Measurements from ENCODE around the gene CACNB2.
"Not testable (repeated sequence)": the region's sequence is repeated elsewhere in the genome, so short reads cannot be mapped to it uniquely, and the experiment has no call there.

CACNB2 gene

DNA sequence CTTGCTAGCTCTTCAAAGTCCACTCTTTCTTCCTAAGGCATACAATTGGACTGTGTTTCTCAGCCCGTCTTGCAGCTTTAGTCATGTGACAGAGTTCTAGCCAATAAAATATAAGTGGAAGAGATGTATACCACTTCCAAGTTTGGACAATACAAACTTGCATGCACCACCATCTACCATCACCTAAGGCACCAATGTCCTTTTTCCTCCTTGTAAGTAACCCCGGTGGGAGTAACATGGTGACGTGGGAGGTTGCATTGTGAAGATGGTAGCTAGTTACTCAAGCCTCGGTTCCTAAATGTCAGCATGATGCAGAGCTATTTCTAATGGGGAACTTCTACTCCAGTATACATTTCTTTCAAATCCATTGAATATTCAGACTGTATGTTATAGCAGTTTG, 5.3 kb upstream of the CACNB2 start:
- H3K27ac Mint-ChIP-seq: no peak overlapping the region
- H3K9me3 Mint-ChIP-seq (ENCODE audit: low read depth): no peaks in the 10 kb centered on the region
- no peak overlapping the region for H3K4me3 Mint-ChIP-seq
- peaks cover 9% of the 10 kb centered on the region for H3K27me3 Mint-ChIP-seq
- no peaks in the 10 kb centered on the region for H3K36me3 Mint-ChIP-seq
- H3K4me1 Mint-ChIP-seq (ENCODE audit: low read depth): peaks cover 3% of the 10 kb centered on the region

DNA sequence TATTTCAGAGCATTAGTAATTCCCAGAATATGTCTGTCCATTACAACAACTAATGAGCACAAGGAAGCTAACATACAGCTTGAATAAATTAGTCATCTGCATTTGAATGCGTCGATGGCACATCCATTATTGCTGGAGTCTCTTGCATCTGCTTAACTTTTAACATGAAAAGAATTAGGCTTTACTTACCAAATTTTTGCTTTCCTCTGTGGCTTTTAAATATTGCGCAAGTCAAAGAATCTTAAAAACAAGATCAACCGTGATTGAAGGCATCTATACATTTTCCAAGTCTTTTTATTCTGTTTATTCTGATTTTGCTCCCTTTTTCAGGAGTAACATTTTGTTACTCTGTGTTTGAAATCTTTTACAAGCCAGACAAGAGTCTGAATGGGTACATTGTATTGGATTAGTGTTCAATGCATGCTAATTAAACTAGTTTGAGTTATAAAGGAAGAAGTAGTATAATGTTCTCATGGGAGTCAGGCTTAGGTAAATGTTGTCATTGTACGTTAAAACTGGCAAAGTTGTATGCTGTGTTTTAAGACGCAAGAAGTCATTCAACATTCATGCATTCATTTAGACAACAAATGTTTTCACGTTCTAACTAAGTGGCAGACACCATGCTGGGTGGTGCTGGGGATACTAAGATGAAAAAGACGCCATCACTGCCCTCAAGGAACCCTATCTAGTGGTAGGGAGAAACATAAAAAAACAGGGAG, 4.0 kb upstream of the CACNB2 start:
- no peaks in the 10 kb centered on the region for H3K36me3 Mint-ChIP-seq
- H3K27me3 Mint-ChIP-seq: peaks cover 9% of the 10 kb centered on the region
- no peak overlapping the region for H3K4me3 Mint-ChIP-seq
- no peaks in the 10 kb centered on the region for H3K9me3 Mint-ChIP-seq (ENCODE audit: low read depth)
- peaks cover 3% of the 10 kb centered on the region for H3K4me1 Mint-ChIP-seq (ENCODE audit: low read depth)
- no peak overlapping the region for H3K27ac Mint-ChIP-seq

DNA sequence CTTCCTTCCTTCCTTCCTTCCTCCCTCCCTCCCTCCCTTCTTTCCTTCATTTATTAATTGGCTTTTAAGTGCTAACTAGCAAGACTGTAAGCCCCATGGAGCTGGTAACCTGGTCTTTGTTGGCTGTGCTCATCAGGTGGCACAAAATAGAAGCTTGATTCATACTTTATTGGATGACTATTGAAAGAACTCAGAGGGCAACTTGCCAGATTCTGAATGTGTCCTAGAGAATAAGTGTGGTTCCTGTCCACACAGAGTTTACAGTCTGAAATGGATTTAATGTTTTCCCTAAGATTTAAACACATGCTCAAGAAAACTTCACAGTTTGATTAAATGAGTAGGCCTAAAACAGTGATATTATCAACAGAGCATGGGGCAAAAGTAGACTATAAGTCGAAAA, 3.1 kb upstream of the CACNB2 start:
- no peak overlapping the region for H3K4me3 Mint-ChIP-seq
- no peak overlapping the region for H3K27ac Mint-ChIP-seq
- H3K4me1 Mint-ChIP-seq (ENCODE audit: low read depth): peaks cover 4% of the 10 kb centered on the region
- H3K9me3 Mint-ChIP-seq (ENCODE audit: low read depth): no peaks in the 10 kb centered on the region
- H3K27me3 Mint-ChIP-seq: peaks cover 16% of the 10 kb centered on the region
- no peaks in the 10 kb centered on the region for H3K36me3 Mint-ChIP-seq

DNA sequence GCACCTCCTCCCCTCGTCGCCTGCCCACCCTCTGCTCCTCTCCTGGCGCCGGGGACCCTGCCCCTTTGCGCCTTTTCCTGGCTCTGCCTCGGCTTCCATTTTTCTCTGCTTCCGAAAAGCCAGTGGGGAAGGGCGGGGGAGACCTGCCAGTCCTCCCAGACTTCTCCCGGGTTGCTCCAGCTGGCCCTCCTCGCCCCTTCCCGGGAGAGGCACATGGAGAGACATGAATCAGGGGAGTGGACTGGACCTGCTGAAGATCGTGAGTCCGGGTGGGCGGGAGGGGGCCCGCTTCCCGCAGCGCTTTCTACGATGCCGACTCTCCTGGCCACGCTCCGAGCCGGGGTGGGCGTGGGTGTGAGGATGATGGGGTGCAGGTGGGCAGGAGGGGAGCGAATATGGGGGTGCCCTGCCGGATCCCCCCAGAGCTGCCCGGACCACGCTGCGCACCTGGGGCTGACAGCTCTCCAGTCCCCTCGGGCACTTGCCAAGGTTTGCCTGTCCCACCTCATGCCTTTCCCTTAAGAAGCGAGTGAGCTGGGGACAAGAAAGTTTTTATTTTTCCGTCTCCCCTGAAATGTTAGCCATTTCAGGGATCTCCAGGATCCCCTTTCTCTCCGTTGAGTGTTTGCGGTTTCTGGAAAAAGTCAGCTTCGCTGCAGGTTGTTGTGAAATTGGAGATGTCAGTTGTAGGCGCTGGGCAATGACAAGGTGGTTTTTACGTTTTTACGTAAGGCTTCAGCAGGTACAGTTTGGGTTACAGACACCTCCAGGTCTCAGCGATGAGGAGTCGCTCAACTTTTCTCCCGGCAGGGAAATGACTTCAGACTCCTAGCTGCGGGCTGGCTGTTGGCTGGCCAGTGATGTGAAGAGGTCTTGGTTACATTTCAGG, 977 bp downstream of the CACNB2 start:
- Mint-ChIP-seq H3K9me3 (ENCODE audit: low read depth) (no peaks in the 10 kb centered on the region), H3K4me1 (ENCODE audit: low read depth) (peaks cover 4% of the 10 kb centered on the region), H3K27me3 (peaks cover 21% of the 10 kb centered on the region), H3K36me3 (no peaks in the 10 kb centered on the region), H3K27ac (no peak overlapping the region), H3K4me3 (no peak overlapping the region)

DNA sequence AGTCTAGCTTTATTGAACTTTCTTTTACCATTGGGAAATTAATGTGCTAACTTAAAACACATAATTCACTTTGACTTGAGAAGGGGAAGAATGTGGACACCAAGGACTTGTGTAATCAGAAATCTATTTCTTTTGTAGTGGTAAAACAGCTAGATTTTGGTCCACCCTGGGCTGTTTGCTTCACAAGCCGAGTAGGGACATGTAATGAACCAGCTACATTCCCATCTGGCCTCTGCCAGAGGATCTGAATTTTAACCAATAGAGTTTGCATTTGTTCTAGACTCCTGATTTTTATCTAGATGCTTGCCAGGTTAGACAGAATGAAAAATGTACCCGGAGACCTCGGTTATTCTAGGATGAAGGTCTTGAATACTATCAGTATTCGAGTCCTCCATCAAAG, 1.9 kb downstream of the CACNB2 start:
- Mint-ChIP-seq H3K9me3 (ENCODE audit: low read depth) (no peaks in the 10 kb centered on the region), H3K27ac (no peak overlapping the region), H3K4me3 (no peak overlapping the region), H3K27me3 (peaks cover 20% of the 10 kb centered on the region), H3K4me1 (ENCODE audit: low read depth) (peaks cover 4% of the 10 kb centered on the region), H3K36me3 (no peaks in the 10 kb centered on the region)

DNA sequence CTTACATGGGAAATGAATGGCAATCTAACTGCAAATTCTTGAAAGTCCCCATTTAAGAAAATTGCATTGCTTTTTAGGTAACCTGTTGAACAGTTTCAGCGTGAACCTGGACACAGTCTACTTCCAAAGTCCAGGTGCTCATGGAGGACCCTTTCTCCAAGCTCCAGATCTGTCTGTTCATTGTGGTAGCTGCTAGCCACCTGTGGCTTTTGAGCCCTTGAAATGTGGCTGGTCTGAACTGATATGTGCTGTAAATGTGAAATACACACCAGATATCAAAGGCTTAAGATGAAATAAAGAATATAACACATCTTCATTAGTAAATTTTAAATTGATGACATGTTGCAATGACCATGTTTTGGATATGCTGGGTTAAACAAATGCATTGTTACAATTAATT, 4.2 kb downstream of the CACNB2 start:
- Mint-ChIP-seq H3K9me3 (ENCODE audit: low read depth) (no peaks in the 10 kb centered on the region), H3K4me3 (no peak overlapping the region), H3K36me3 (no peaks in the 10 kb centered on the region), H3K27ac (no peak overlapping the region), H3K27me3 (peaks cover 18% of the 10 kb centered on the region), H3K4me1 (ENCODE audit: low read depth) (peaks cover 4% of the 10 kb centered on the region)

DNA sequence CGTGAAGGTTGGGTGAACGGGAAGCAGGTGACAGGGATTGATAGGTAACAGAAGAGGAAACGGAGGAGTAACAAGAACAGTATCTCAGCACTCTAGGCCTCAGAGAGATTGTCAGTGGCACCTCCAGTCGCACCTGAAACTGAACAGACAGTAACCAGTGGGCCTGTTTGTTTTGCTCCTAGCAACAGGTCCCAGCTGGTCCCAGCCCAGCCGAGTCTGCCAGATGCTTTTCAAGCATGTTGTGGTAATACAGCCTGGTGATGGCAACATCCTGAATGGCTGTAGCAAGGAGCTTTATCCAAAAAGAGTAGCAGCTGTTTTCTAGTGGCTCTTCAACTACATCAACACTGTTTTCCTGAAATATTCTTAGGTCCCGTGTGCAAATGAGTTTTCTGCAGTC, 4.7 kb downstream of the CACNB2 start:
- peaks cover 2% of the 10 kb centered on the region for H3K4me1 Mint-ChIP-seq (ENCODE audit: low read depth)
- peaks cover 14% of the 10 kb centered on the region for H3K27me3 Mint-ChIP-seq
- no peaks in the 10 kb centered on the region for H3K36me3 Mint-ChIP-seq
- no peaks in the 10 kb centered on the region for H3K9me3 Mint-ChIP-seq (ENCODE audit: low read depth)
- H3K27ac Mint-ChIP-seq: no peak overlapping the region
- H3K4me3 Mint-ChIP-seq: no peak overlapping the region

DNA sequence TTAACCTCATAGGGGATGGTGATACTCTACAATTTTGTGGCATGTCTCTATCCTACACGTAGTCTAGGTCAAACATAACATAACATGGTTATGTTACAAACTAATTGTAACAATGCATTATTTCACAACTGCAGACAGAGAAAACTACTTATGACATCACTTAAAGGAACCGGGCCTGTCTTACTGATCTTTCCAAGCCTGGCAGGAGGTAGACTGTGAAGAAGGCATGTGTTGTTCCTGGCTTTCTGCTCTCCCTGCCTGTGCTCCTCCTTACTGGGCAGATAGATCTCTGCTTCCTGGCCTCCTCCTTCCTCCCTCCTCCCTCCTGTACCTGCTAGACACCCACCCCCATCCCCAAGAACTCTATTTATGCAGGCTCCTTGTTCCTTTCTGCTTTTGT, 5.4 kb downstream of the CACNB2 start:
- Mint-ChIP-seq H3K36me3 (no peaks in the 10 kb centered on the region), H3K9me3 (ENCODE audit: low read depth) (no peaks in the 10 kb centered on the region), H3K27ac (no peak overlapping the region), H3K27me3 (peaks cover 14% of the 10 kb centered on the region), H3K4me1 (ENCODE audit: low read depth) (peaks cover 2% of the 10 kb centered on the region), H3K4me3 (no peak overlapping the region)

DNA sequence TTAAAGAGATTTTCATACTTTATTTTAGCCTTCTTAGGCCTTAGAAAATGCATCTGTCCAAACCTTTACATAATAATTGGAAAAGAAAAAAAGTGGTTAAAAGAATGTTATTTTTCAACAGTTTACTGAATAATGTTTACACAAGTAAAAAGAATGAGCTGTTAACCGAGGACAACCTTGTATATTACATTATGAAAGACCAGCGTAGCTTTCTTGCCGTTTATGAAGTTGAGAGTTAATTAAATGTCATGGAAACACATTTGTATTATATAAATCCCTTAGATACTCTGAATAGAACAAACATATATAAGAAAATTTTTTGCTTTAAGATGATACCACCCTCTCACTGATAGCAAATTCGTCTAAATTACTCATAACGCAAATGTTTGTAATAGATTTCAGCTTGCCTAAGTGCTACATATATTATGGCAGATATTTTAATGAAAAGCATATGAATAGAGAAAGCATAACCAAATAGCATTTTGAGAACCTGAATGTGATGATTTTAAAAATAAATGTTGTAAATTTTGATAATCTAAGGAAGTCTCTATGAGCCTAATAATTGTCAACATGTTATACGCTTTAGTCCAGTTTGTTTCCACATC, 9.1 kb downstream of the CACNB2 start:
- H3K9me3 Mint-ChIP-seq (ENCODE audit: low read depth): no peaks in the 10 kb centered on the region

DNA sequence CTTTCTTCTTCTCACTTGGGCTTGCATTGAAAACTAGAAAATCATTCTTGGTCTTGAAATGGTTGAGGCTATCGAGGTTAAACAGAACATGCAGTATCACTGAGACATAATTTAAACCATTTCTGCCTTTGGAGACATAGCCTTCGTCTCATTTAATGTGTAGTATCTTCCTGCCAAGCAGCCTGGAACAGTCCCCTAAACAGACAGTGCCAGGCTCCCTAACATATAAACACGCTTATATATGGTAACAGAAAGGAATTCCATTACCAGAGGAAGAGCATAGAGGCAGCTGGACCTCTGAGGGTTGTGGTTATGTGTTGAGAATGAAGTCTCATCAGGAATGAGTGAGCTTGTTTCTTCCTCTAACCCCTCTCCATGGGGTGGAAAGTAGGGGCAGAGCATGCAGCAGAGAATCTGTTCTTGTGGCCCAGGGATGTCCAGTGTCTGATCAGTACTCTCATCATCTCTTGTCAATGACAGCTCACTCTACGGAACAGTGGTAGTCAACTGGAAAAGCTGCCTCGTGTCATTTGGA, 11.2 kb downstream of the CACNB2 start:
- Mint-ChIP-seq H3K9me3 (ENCODE audit: low read depth) (peaks cover 3% of the 10 kb centered on the region), H3K27ac (no peak overlapping the region), H3K4me1 (ENCODE audit: low read depth) (no peaks in the 10 kb centered on the region), H3K36me3 (peaks cover 2% of the 10 kb centered on the region), H3K4me3 (no peak overlapping the region), H3K27me3 (peaks cover 2% of the 10 kb centered on the region)

More for the DNA sequence above, 9.1 kb downstream of the CACNB2 start:
- Mint-ChIP-seq H3K27me3 (peaks cover 4% of the 10 kb centered on the region), H3K4me3 (no peak overlapping the region), H3K4me1 (ENCODE audit: low read depth) (no peaks in the 10 kb centered on the region), H3K27ac (no peak overlapping the region), H3K36me3 (no peaks in the 10 kb centered on the region)

DNA sequence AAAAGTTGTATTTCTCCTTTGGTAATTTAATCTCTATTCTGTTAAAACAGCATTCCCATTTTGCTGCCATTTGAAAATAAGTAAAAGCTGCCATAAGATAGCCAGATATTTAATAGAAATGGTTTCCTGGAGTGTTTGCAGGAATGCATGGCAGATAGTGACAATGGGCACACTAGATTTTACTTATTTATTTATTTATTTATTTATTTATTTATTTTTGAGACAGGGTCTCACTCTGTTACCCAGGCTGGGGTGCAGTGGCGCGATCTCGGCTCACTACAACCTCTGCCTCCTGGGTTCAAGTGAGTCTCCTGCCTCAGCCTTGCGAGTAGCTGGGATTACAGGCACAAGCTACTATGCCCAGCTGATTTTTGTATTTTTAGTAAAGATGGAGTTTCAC, 13.2 kb downstream of the CACNB2 start:
- not testable (repeated sequence) for H3K9me3 Mint-ChIP-seq (ENCODE audit: low read depth); H3K36me3 Mint-ChIP-seq; H3K27ac Mint-ChIP-seq; H3K27me3 Mint-ChIP-seq; H3K4me3 Mint-ChIP-seq; H3K4me1 Mint-ChIP-seq (ENCODE audit: low read depth)

DNA sequence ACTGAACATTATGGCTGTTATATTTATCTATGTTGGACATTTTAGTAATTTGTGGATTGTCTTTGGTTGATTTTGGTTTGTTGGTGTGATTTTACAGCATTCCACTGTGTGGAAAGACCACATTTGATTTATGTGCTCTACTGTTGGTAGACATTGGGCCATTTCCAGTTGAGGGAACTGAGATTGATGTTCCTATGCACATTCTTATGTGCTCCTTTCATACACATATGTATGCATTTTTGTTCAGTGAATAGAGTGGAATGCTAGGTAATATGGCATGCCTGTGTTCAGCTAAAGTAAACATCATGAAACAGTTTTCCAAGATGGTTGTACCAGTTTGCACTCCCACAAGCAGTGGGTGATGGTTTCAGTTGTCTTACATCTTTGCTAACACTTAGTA, 15.1 kb downstream of the CACNB2 start:
- no peaks in the 10 kb centered on the region for H3K4me1 Mint-ChIP-seq (ENCODE audit: low read depth)
- peaks cover 2% of the 10 kb centered on the region for H3K36me3 Mint-ChIP-seq
- peaks cover 2% of the 10 kb centered on the region for H3K27me3 Mint-ChIP-seq
- H3K9me3 Mint-ChIP-seq (ENCODE audit: low read depth): peaks cover 3% of the 10 kb centered on the region
- H3K27ac Mint-ChIP-seq: no peak overlapping the region
- no peak overlapping the region for H3K4me3 Mint-ChIP-seq

DNA sequence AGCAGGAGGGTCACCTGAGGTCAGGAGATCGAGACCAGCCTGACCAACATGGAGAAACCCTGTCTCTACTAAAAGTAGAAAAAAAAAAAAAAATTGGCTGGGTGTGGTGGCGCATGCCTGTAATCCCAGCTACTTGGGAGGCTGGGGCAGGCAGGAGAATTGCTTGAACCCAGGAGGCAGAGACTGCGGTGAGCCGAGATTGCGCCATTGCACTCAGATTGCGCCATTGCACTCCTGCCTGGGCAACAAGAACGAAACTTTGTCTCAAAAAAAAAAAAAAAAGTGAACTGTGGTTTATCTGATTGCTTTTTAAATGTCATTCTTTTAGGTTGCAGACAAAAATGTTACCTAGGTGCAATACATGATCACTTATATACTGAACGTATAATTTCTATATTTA, 16.6 kb downstream of the CACNB2 start:
- H3K27me3 Mint-ChIP-seq; H3K9me3 Mint-ChIP-seq (ENCODE audit: low read depth): not testable (repeated sequence)

DNA sequence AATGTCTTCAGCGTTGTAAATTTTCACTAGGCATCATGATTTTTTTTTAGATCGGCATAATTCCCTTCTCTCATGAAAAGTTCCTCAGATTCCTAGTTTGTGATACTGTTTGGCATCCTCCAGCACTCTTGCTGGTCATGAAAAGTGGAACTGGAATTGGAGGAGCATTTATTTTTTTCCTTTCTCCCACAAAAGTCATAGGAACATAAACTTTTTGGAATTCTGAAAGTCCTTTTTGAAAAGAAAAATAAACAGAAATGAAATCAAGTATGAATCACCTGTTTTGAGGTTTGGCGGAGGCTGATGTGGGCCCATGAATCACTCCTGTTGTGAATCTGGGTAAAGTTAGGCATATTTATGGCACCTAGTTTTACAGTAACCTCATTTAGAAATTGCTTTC, 17.7 kb downstream of the CACNB2 start:
- Mint-ChIP-seq H3K36me3 (peaks cover 2% of the 10 kb centered on the region), H3K9me3 (ENCODE audit: low read depth) (peaks cover 3% of the 10 kb centered on the region), H3K4me1 (ENCODE audit: low read depth) (no peaks in the 10 kb centered on the region), H3K27me3 (no peaks in the 10 kb centered on the region), H3K4me3 (no peak overlapping the region), H3K27ac (no peak overlapping the region)

More for the DNA sequence above, 16.6 kb downstream of the CACNB2 start:
- not testable (repeated sequence) for H3K27ac Mint-ChIP-seq; H3K36me3 Mint-ChIP-seq; H3K4me3 Mint-ChIP-seq; H3K4me1 Mint-ChIP-seq (ENCODE audit: low read depth)

DNA sequence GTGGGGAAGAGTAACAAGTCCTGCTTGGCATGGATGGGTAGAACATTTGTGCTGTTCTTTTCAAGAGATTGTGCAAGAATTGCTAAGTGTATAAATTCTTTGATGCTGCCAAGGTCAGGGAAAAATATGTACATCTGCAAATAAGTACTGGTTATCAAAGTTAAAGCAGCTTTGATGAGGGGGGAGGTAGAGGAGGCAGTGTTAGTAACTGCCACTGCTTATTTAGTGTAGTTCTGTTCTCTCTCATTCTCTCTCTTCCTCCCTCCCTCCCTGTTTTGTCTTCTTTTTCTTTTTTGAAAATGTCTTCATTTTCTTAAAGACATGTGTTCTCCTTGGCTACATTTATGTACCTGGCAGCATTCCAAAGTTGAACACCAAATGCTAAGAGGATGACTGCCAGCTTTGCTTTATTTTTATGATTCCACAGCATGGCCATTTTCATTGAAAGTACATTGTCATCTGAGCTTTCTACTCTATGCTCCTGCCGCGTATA, 18.6 kb downstream of the CACNB2 start:
- peaks cover 3% of the 10 kb centered on the region for H3K9me3 Mint-ChIP-seq (ENCODE audit: low read depth)
- H3K4me1 Mint-ChIP-seq (ENCODE audit: low read depth): no peaks in the 10 kb centered on the region
- H3K27ac Mint-ChIP-seq: no peak overlapping the region
- no peaks in the 10 kb centered on the region for H3K27me3 Mint-ChIP-seq
- peaks cover 2% of the 10 kb centered on the region for H3K36me3 Mint-ChIP-seq
- no peak overlapping the region for H3K4me3 Mint-ChIP-seq
